MM.1S (cell line): ENCODE results near the gene PLEKHA7.

Experiments used
- DNase-seq: peaks from one replicate; pipeline ENCODE4 v3.0.0-alpha.2; 2015
- H2AFZ ChIP-seq: fragments of 300-600 bp; sonication (generic); 2 replicates; pipeline ENCODE4 v1.6.0; 2016; ENCODE audit warnings: antibody characterized with exemption, low read length
- H3F3A ChIP-seq: fragments of 300-600 bp; sonication (generic); 2 replicates; pipeline ENCODE4 v1.6.1; 2016; ENCODE audit warnings: mild to moderate bottlenecking, antibody characterized with exemption, low read length, moderate library complexity, mixed read lengths; ENCODE audit not compliant: insufficient read depth
- H3K27ac ChIP-seq: fragments of 300-600 bp; sonication (generic); 2 replicates; pipeline ENCODE4 v1.5.1; 2016; ENCODE audit warnings: mild to moderate bottlenecking, low read length
- H3K27me3 ChIP-seq: fragments of 300-600 bp; sonication (generic); replicated peaks from 2 replicates; pipeline ENCODE4 v1.6.0; 2016; ENCODE audit warnings: low read length; ENCODE audit not compliant: insufficient read depth
- H3K36me3 ChIP-seq: fragments of 300-600 bp; sonication (generic); replicated peaks from 2 replicates; pipeline ENCODE4 v1.6.1; 2016; ENCODE audit warnings: mild to moderate bottlenecking, low read length, mixed read lengths; ENCODE audit not compliant: insufficient read depth
- H3K4me1 ChIP-seq: fragments of 300-600 bp; sonication (generic); 2 replicates; pipeline ENCODE4 v1.6.1; 2016; ENCODE audit warnings: low read length, mixed read lengths
- H3K4me2 ChIP-seq: fragments of 300-600 bp; sonication (generic); 2 replicates; pipeline ENCODE4 v1.6.0; 2016; ENCODE audit warnings: low read depth, low read length
- H3K4me3 ChIP-seq: fragments of 300-600 bp; sonication (generic); 2 replicates; pipeline ENCODE4 v1.5.1; 2016; ENCODE audit warnings: low read length, mixed read lengths
- H3K79me2 ChIP-seq: fragments of 300-600 bp; sonication (generic); 2 replicates; pipeline ENCODE4 v1.6.1; 2016; ENCODE audit warnings: mixed run types, low read length, mixed read lengths
- H3K9ac ChIP-seq: fragments of 300-600 bp; sonication (generic); 2 replicates; pipeline ENCODE4 v1.6.1; 2016; ENCODE audit warnings: low read length, mixed read lengths
- H3K9me2 ChIP-seq: fragments of 300-600 bp; sonication (generic); replicated peaks from 2 replicates; pipeline ENCODE4 v1.6.1; 2016; ENCODE audit warnings: mild to moderate bottlenecking, low read length, mixed read lengths; ENCODE audit not compliant: insufficient read depth
- H3K9me3 ChIP-seq: fragments of 300-600 bp; sonication (generic); replicated peaks from 2 replicates; pipeline ENCODE4 v1.6.1; 2016; ENCODE audit warnings: mild to moderate bottlenecking, low read length, mixed read lengths; ENCODE audit not compliant: insufficient read depth
- H4K20me1 ChIP-seq: fragments of 300-600 bp; sonication (generic); 2 replicates; pipeline ENCODE4 v1.6.1; 2016; ENCODE audit warnings: mild to moderate bottlenecking, low read length, moderate library complexity, mixed read lengths; ENCODE audit not compliant: insufficient read depth
- EZH2 ChIP-seq: fragments of 300-600 bp; sonication (generic); optimal IDR thresholded peaks from 2 replicates; pipeline ENCODE3; 2017; ENCODE audit warnings: low read depth, mild to moderate bottlenecking, antibody characterized with exemption, low read length, mixed read lengths
- EZH2phosphoT487 ChIP-seq: fragments of 300-600 bp; sonication (generic); IDR thresholded peaks from 2 replicates; pipeline ENCODE4 v1.6.1; 2018; ENCODE audit warnings: antibody characterized with exemption, low read length
- TF ChIP-seq, protein P1 (sequence below): fragments of 300-600 bp; sonication (generic); IDR thresholded peaks from 2 replicates; pipeline ENCODE4 v1.5.1; 2016; ENCODE audit warnings: antibody characterized with exemption, low read length, mixed read lengths

Gene PLEKHA7

GRCh38 chr11:16844268-16844771 lies 169.9 kb downstream of the PLEKHA7 start:
- H3F3A ChIP-seq, result no peaks in the 10 kb centered on the region
- H3K9me2 ChIP-seq, result no peaks in the 10 kb centered on the region
- H3K9me3 ChIP-seq, result no peaks in the 10 kb centered on the region
- H3K4me1 ChIP-seq, result no peaks in the 10 kb centered on the region
- H3K9ac ChIP-seq, result no peak overlapping the region
- no peak overlapping the region for H3K4me3 ChIP-seq
- H3K27ac ChIP-seq, result no peak overlapping the region
- TF ChIP-seq, protein P1, sequence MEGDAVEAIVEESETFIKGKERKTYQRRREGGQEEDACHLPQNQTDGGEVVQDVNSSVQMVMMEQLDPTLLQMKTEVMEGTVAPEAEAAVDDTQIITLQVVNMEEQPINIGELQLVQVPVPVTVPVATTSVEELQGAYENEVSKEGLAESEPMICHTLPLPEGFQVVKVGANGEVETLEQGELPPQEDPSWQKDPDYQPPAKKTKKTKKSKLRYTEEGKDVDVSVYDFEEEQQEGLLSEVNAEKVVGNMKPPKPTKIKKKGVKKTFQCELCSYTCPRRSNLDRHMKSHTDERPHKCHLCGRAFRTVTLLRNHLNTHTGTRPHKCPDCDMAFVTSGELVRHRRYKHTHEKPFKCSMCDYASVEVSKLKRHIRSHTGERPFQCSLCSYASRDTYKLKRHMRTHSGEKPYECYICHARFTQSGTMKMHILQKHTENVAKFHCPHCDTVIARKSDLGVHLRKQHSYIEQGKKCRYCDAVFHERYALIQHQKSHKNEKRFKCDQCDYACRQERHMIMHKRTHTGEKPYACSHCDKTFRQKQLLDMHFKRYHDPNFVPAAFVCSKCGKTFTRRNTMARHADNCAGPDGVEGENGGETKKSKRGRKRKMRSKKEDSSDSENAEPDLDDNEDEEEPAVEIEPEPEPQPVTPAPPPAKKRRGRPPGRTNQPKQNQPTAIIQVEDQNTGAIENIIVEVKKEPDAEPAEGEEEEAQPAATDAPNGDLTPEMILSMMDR, result no peak
- TF ChIP-seq EZH2phosphoT487, result no peak
- no peak for TF ChIP-seq EZH2
- H3K4me2 ChIP-seq, result no peak overlapping the region
- no peaks in the 10 kb centered on the region; the same call in 1 of the 2 replicates for H3K36me3 ChIP-seq
- H3K27me3 ChIP-seq, result no peaks in the 10 kb centered on the region
- H3K79me2 ChIP-seq, result no peaks in the 10 kb centered on the region
- no peak for DNase-seq
- H4K20me1 ChIP-seq, result no peaks in the 10 kb centered on the region
- H2AFZ ChIP-seq, result no peak overlapping the region

DNA sequence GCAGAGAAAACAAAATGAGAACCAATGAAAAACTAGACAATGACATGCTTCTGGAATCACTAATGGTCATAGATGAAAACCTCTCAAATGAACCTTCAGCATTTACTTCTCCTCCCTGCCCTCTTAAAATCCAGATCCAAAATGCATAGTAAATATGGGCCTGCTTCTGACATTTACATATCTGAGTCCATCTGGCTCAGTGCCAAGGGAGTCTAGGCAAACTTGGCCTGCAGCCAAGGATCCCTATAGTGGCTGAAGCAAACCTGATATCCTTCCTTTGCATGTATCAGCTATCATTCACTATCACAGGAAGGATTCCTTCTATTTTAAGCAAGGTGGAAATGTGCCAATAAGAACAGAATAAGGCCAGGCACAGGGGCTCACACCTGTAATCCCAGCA lies 170.9 kb downstream of the PLEKHA7 start:
- no peak overlapping the region for H2AFZ ChIP-seq
- H3K4me1 ChIP-seq, result no peaks in the 10 kb centered on the region
- TF ChIP-seq EZH2 (no peak), EZH2phosphoT487 (no peak)
- TF ChIP-seq, protein P1, result no peak
- no peaks in the 10 kb centered on the region for H3K79me2 ChIP-seq
- no peaks in the 10 kb centered on the region for H3K27me3 ChIP-seq
- no peaks in the 10 kb centered on the region for H3K9me3 ChIP-seq
- no peaks in the 10 kb centered on the region for H4K20me1 ChIP-seq
- H3K36me3 ChIP-seq, result no peaks in the 10 kb centered on the region; the same call in 1 of the 2 replicates
- H3F3A ChIP-seq, result no peaks in the 10 kb centered on the region
- DNase-seq, result no peak
- no peak overlapping the region for H3K9ac ChIP-seq
- no peak overlapping the region for H3K27ac ChIP-seq
- no peak overlapping the region for H3K4me2 ChIP-seq
- H3K9me2 ChIP-seq, result no peaks in the 10 kb centered on the region
- H3K4me3 ChIP-seq, result no peak overlapping the region

DNA sequence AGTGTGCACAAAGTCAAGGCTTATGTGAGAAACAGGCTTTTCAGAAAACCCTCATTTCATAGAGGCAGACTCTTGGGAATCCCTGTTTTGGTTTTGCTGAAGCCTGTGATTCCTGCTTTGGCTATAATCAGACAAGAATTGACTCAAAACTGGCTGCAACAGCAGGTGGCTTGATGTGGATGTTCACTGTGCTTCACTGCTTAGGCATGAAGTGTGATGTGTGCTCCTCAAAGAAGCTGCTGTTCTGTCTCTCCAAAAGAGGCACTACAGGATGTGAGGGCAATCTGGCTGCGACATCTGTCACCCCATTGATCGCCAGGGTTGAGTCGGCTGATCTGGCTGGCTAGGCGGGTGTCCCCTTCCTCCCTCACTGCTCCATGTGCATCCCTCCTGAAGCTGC lies 172.2 kb downstream of the PLEKHA7 start:
- H3K4me3 ChIP-seq, result no peak overlapping the region
- no peak overlapping the region for H3K27ac ChIP-seq
- no peak for DNase-seq
- H3K9ac ChIP-seq, result no peak overlapping the region
- H2AFZ ChIP-seq, result no peak overlapping the region
- no peaks in the 10 kb centered on the region for H3K79me2 ChIP-seq
- TF ChIP-seq EZH2phosphoT487 (no peak), EZH2 (no peak)
- TF ChIP-seq, protein P1, result no peak
- no peaks in the 10 kb centered on the region for H3K27me3 ChIP-seq
- H3F3A ChIP-seq, result no peaks in the 10 kb centered on the region
- H4K20me1 ChIP-seq, result no peaks in the 10 kb centered on the region
- H3K4me1 ChIP-seq, result no peaks in the 10 kb centered on the region
- no peaks in the 10 kb centered on the region for H3K9me2 ChIP-seq
- H3K36me3 ChIP-seq, result no peaks in the 10 kb centered on the region; the same call in 1 of the 2 replicates
- no peak overlapping the region for H3K4me2 ChIP-seq
- H3K9me3 ChIP-seq, result no peaks in the 10 kb centered on the region
